A673 (cell line): ENCODE data around the gene PACRG. TPM values are rescaled to one million over a fixed set of nuclear protein-coding genes. Genes with fewer than 3 reads are reported as not detected.

Source experiments
- BruUV-seq: library from RNA; stranded (reverse); fragments of 400-500 nt; replicated peaks from 2 replicates; lab custom pipeline; 2021; lab: Mats Ljungman, UMichigan
- CTCF ChIA-PET: fragments of 300-600 bp; sonication (Branson Sonifier 250); formaldehyde crosslinking; loops from one replicate; lab custom pipeline; 2022; ENCODE audit warnings: antibody characterized with exemption; lab: Charles Lee
- POLR2A ChIA-PET: fragments of 300-600 bp; sonication (Branson Sonifier 250); formaldehyde crosslinking; loops from one replicate; lab custom pipeline; 2022; ENCODE audit warnings: antibody characterized with exemption; ENCODE audit not compliant: low non-redundant PET; lab: Charles Lee
- DNase-seq: peaks from one replicate; pipeline ENCODE4 v3.0.0-alpha.2; 2015; ENCODE audit warnings: low spot score
- H3K27ac ChIP-seq: fragments of 200-600 bp; sonication (generic); 2 replicates; pipeline ENCODE4 v1.5.1; 2016; ENCODE audit warnings: mixed run types, low read depth, mild to moderate bottlenecking, mixed read lengths, antibody characterized with exemption, low read length; ENCODE audit not compliant: poor library complexity, severe bottlenecking
- H3K27me3 ChIP-seq: fragments of 200-600 bp; sonication (generic); replicated peaks from 2 replicates; pipeline ENCODE4 v1.6.1; 2017; ENCODE audit warnings: mixed run types, low read depth, mild to moderate bottlenecking, mixed read lengths, antibody characterized with exemption, low read length; ENCODE audit not compliant: insufficient read depth, poor library complexity
- H3K36me3 ChIP-seq: fragments of 200-600 bp; sonication (generic); 2 replicates; pipeline ENCODE4 v1.6.1; 2016; ENCODE audit warnings: mixed run types, mild to moderate bottlenecking, mixed read lengths, antibody characterized with exemption, low read length; ENCODE audit not compliant: insufficient read depth, poor library complexity, severe bottlenecking
- H3K4me1 ChIP-seq: fragments of 200-600 bp; sonication (generic); 2 replicates; pipeline ENCODE4 v1.6.1; 2017; ENCODE audit warnings: mixed run types, mild to moderate bottlenecking, mixed read lengths, antibody characterized with exemption, low read length; ENCODE audit not compliant: insufficient read depth, poor library complexity, severe bottlenecking
- H3K4me3 ChIP-seq: fragments of 200-600 bp; sonication (generic); 2 replicates; pipeline ENCODE4 v1.5.1; 2016; ENCODE audit warnings: low read depth, mixed run types, mild to moderate bottlenecking, mixed read lengths, low read length; ENCODE audit not compliant: poor library complexity, severe bottlenecking
- H3K9me3 ChIP-seq: fragments of 200-600 bp; sonication (generic); 2 replicates; pipeline ENCODE4 v1.6.1; 2016; ENCODE audit warnings: mixed run types, low read depth, mild to moderate bottlenecking, mixed read lengths, antibody characterized with exemption, low read length; ENCODE audit not compliant: poor library complexity, severe bottlenecking
- EZH2 ChIP-seq: fragments of 200-600 bp; sonication (generic); IDR thresholded peaks from 2 replicates; pipeline ENCODE4 v1.6.1; 2017; ENCODE audit warnings: borderline replicate concordance, low read depth, mild to moderate bottlenecking, mixed read lengths, antibody characterized with exemption, low read length; ENCODE audit not compliant: poor library complexity, severe bottlenecking
- intact Hi-C: fragments of 100-400 bp; cut with micrococcal nuclease; formaldehyde crosslinking; loops from one replicate; pipeline ENCODE4 v1.10.0; 2022; ENCODE audit not compliant: unreplicated experiment
- total RNA-seq: library from RNA; stranded (reverse); gene quantifications from 2 replicates; pipeline ENCODE4 v1.2.3, GENCODE V29; 2021
- TF ChIP-seq, protein P1 (sequence below): fragments of 300-800, 200-600 bp; sonication (generic); conservative IDR thresholded peaks from 2 replicates; pipeline ENCODE4 v1.5.1; 2017; ENCODE audit warnings: low read depth, mild to moderate bottlenecking, antibody characterized with exemption, low read length, moderate library complexity, mixed read lengths

Gene PACRG
- total RNA-seq, 1 experiment from 2014 or later = not detected

GRCh38 chr6:163054641-163055040 lies 326.9 kb downstream of the PACRG start:
- TF ChIP-seq, protein P1, sequence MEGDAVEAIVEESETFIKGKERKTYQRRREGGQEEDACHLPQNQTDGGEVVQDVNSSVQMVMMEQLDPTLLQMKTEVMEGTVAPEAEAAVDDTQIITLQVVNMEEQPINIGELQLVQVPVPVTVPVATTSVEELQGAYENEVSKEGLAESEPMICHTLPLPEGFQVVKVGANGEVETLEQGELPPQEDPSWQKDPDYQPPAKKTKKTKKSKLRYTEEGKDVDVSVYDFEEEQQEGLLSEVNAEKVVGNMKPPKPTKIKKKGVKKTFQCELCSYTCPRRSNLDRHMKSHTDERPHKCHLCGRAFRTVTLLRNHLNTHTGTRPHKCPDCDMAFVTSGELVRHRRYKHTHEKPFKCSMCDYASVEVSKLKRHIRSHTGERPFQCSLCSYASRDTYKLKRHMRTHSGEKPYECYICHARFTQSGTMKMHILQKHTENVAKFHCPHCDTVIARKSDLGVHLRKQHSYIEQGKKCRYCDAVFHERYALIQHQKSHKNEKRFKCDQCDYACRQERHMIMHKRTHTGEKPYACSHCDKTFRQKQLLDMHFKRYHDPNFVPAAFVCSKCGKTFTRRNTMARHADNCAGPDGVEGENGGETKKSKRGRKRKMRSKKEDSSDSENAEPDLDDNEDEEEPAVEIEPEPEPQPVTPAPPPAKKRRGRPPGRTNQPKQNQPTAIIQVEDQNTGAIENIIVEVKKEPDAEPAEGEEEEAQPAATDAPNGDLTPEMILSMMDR = no peak
- TF ChIP-seq EZH2 = no peak
- Histone ChIP-seq H3K4me1 (no peaks in the 10 kb centered on the region), H3K27me3 (no peaks in the 10 kb centered on the region), H3K27ac (no peak overlapping the region), H3K9me3 (no peaks in the 10 kb centered on the region), H3K4me3 (no peak overlapping the region), H3K36me3 (no peaks in the 10 kb centered on the region)
- DNase-seq = no peak
- intact Hi-C loops = no loop called here
- ChIA-PET CTCF (no interaction called here), POLR2A (no interaction called here)
- no TSS peak for BruUV-seq

- no peaks in the 10 kb centered on the region for H3K27me3 ChIP-seq
- H3K9me3 ChIP-seq = no peaks in the 10 kb centered on the region
- no peak overlapping the region for H3K4me3 ChIP-seq
- intact Hi-C loops = no loop called here
- CTCF ChIA-PET = no interaction called here
- no peak overlapping the region for H3K27ac ChIP-seq
- no peaks in the 10 kb centered on the region for H3K36me3 ChIP-seq
- H3K4me1 ChIP-seq = no peaks in the 10 kb centered on the region
- DNase-seq = no peak
- POLR2A ChIA-PET = no interaction called here
- BruUV-seq = no TSS peak
- TF ChIP-seq, protein P1 = no peak
- TF ChIP-seq EZH2 = no peak
These were observed 329.5 kb downstream of the PACRG start for GRCh38 chr6:163057260-163057659.

DNA sequence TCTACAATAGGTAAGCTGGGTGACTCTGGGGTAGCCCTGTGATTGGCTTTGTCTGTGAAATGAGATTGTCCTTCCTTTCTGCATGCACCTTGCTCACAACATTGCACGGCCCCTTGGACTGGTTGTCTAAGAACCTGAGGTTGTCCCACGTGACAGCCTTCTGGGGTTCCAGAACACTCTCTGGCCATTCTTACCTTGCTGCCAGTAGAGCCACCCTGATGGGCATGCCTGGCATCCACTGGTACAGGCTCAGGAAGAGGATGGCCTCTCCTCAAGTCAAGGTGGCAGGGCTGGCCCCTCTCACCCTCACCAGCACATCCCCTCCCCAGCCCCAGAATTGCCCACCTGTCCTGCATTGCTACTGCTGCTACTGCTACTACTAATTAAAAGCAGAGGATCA lies 335.0 kb downstream of the PACRG start:
- no TSS peak for BruUV-seq
- Histone ChIP-seq H3K36me3 (no peaks in the 10 kb centered on the region), H3K27ac (no peak overlapping the region), H3K4me3 (no peak overlapping the region), H3K9me3 (no peaks in the 10 kb centered on the region), H3K4me1 (no peaks in the 10 kb centered on the region), H3K27me3 (no peaks in the 10 kb centered on the region)
- ChIA-PET CTCF (no interaction called here), POLR2A (no interaction called here)
- intact Hi-C loops = no loop called here
- no peak for DNase-seq
- no peak for TF ChIP-seq EZH2
- TF ChIP-seq, protein P1 = no peak
